Fibroblast of lung (primary cell): ENCODE measurements around the gene MACROD2. TPM values are rescaled to one million over a fixed set of nuclear protein-coding genes. Genes with fewer than 3 reads are reported as not detected.

ENCODE experiments used
- DNase-seq, 2 donors: peaks; one replicate each; pipeline versions ENCODE4 v3.0.0 to v3.0.0-alpha.2; 2010; ENCODE audit warnings: low read depth in 2 of 2
- H2AFZ ChIP-seq: 2 replicates; pipeline ENCODE4 v1.5.1; 2012; ENCODE audit warnings: low read length, control low read depth, inconsistent platforms
- H3K27ac ChIP-seq: 2 replicates; pipeline ENCODE4 v1.5.1; 2011; ENCODE audit warnings: low read length, control low read depth; ENCODE audit not compliant: insufficient read depth
- H3K27me3 ChIP-seq: 2 replicates; pipeline ENCODE4 v1.5.1; 2011; ENCODE audit warnings: mild to moderate bottlenecking, low read length; ENCODE audit not compliant: control insufficient read depth, insufficient read depth
- H3K36me3 ChIP-seq: 2 replicates; pipeline ENCODE4 v1.5.1; 2011; ENCODE audit warnings: low read length; ENCODE audit not compliant: control insufficient read depth, insufficient read depth
- H3K4me1 ChIP-seq: 2 replicates; pipeline ENCODE4 v1.5.1; 2011; ENCODE audit warnings: low read length; ENCODE audit not compliant: control insufficient read depth, insufficient read depth; ENCODE audit errors: extremely low read depth
- H3K4me2 ChIP-seq: 2 replicates; pipeline ENCODE4 v1.5.1; 2011; ENCODE audit warnings: low read length, control low read depth; ENCODE audit not compliant: insufficient read depth; ENCODE audit errors: extremely low read depth
- H3K4me3 ChIP-seq, 4 experiments: fragments of 200-600 bp in 1 of 4; sonication (generic) in 1 of 4; replicated peaks in 1 of 4; 2 replicates each; pipeline ENCODE4 v1.5.1; 2011 to 2016; ENCODE audit warnings: low read length in 4 of 4, low read depth in 3 of 4, mild to moderate bottlenecking in 3 of 4, control low read depth in 2 of 4, inconsistent platforms in 1 of 4, mixed read lengths in 1 of 4; ENCODE audit not compliant: insufficient read depth in 1 of 4; ENCODE audit errors: control extremely low read depth in 1 of 4
- H3K79me2 ChIP-seq: 2 replicates; pipeline ENCODE4 v1.5.1; 2012; ENCODE audit warnings: mild to moderate bottlenecking, low read length, inconsistent platforms; ENCODE audit not compliant: control insufficient read depth, insufficient read depth
- H3K9ac ChIP-seq: 2 replicates; pipeline ENCODE4 v1.5.1; 2011; ENCODE audit warnings: mild to moderate bottlenecking, low read length, control low read depth; ENCODE audit not compliant: insufficient read depth
- H3K9me3 ChIP-seq: 2 replicates; pipeline ENCODE4 v1.5.1; 2012; ENCODE audit warnings: low read depth, low read length; ENCODE audit not compliant: control insufficient read depth, insufficient read depth
- H4K20me1 ChIP-seq: 2 replicates; pipeline ENCODE4 v1.5.1; 2011; ENCODE audit warnings: low read length; ENCODE audit not compliant: control insufficient read depth, insufficient read depth; ENCODE audit errors: extremely low read depth
- CTCF ChIP-seq, 2 donors: IDR thresholded peaks in 1 of 2; conservative IDR thresholded peaks in 1 of 2; 1 replicate in 1 of 2; 2 replicates in 1 of 2; pipeline ENCODE4 v1.5.1; 2011 to 2012; ENCODE audit warnings: low read length in 2 of 2, control low read depth in 1 of 2, inconsistent platforms in 1 of 2, low read depth in 1 of 2, mild to moderate bottlenecking in 1 of 2
- EZH2 ChIP-seq: IDR thresholded peaks from 2 replicates; pipeline ENCODE4 v1.5.1; 2012; ENCODE audit warnings: low read length, control low read depth, mild to moderate bottlenecking; ENCODE audit errors: missing control alignments
- polyA plus RNA-seq, 2 donors: library from polyadenylated mRNA; depleted of rRNA in 1 of 2; stranded (reverse) in 1 of 2; unstranded in 1 of 2; fragments of >200 nt; gene quantifications; 2 replicates each; pipeline ENCODE4 v1.2.1, GENCODE V29; 2011 to 2012; ENCODE audit warnings: missing spikeins in 1 of 2
- total RNA-seq: library from RNA; depleted of rRNA; stranded (reverse); fragments of >200 nt; gene quantifications from 2 replicates; pipeline ENCODE4 v1.2.1, GENCODE V29; 2014

The MACROD2 gene
- total and polyA plus RNA-seq, 2 donors (not counting 1 experiment from before 2014, with no cell fraction given) = 0.54 to 1.7 TPM

GRCh38 chr20:14732343-14732742, 737.0 kb downstream of the MACROD2 start:
- no peak for DNase-seq
- H3K9me3 ChIP-seq = no peaks in the 10 kb centered on the region
- H3K27ac ChIP-seq = no peak overlapping the region
- H3K4me3 ChIP-seq = no peak overlapping the region
- H2AFZ ChIP-seq = no peak overlapping the region
- no peak overlapping the region for H3K9ac ChIP-seq
- no peaks in the 10 kb centered on the region for H4K20me1 ChIP-seq
- H3K4me2 ChIP-seq = no peak overlapping the region
- no peaks in the 10 kb centered on the region for H3K27me3 ChIP-seq
- no peaks in the 10 kb centered on the region for H3K79me2 ChIP-seq
- TF ChIP-seq EZH2 = no peak
- TF ChIP-seq CTCF (conservative IDR thresholded peaks at IDR 0.05 in 1 of 2, IDR thresholded peaks at IDR 0.05 in 1 of 2; ENCODE audit: low read depth in 1 of 2, low read length in 2 of 2) = no peak
- no peaks in the 10 kb centered on the region for H3K36me3 ChIP-seq
- H3K4me1 ChIP-seq = no peaks in the 10 kb centered on the region

GRCh38 chr20:14732996-14733395, 737.7 kb downstream of the MACROD2 start:
- H3K4me2 ChIP-seq = no peak overlapping the region
- no peak for TF ChIP-seq CTCF (conservative IDR thresholded peaks at IDR 0.05 in 1 of 2, IDR thresholded peaks at IDR 0.05 in 1 of 2; ENCODE audit: low read depth in 1 of 2, low read length in 2 of 2)
- no peak for TF ChIP-seq EZH2
- H2AFZ ChIP-seq = no peak overlapping the region
- H3K36me3 ChIP-seq = no peaks in the 10 kb centered on the region
- no peak overlapping the region for H3K9ac ChIP-seq
- no peak overlapping the region for H3K4me3 ChIP-seq
- no peaks in the 10 kb centered on the region for H3K4me1 ChIP-seq
- no peak overlapping the region for H3K27ac ChIP-seq
- DNase-seq = no peak
- H3K79me2 ChIP-seq = no peaks in the 10 kb centered on the region
- no peaks in the 10 kb centered on the region for H3K9me3 ChIP-seq
- no peaks in the 10 kb centered on the region for H4K20me1 ChIP-seq
- no peaks in the 10 kb centered on the region for H3K27me3 ChIP-seq

- DNase-seq = peak in 1 of 2 donors; percentile 29
- no peak overlapping the region for H3K9ac ChIP-seq
Observed at GRCh38 chr20:14740380-14740779, 745.1 kb downstream of the MACROD2 start.

More at GRCh38 chr20:14740380-14740779, 745.1 kb downstream of the MACROD2 start:
- no peak overlapping the region for H3K4me3 ChIP-seq
- no peaks in the 10 kb centered on the region for H3K4me1 ChIP-seq
- no peak overlapping the region for H2AFZ ChIP-seq
- H3K9me3 ChIP-seq = no peaks in the 10 kb centered on the region
- no peaks in the 10 kb centered on the region for H3K27me3 ChIP-seq
- H3K79me2 ChIP-seq = no peaks in the 10 kb centered on the region
- H3K36me3 ChIP-seq = no peaks in the 10 kb centered on the region
- H3K27ac ChIP-seq = no peak overlapping the region
- H4K20me1 ChIP-seq = no peaks in the 10 kb centered on the region
- TF ChIP-seq CTCF (conservative IDR thresholded peaks at IDR 0.05 in 1 of 2, IDR thresholded peaks at IDR 0.05 in 1 of 2; ENCODE audit: low read depth in 1 of 2, low read length in 2 of 2) (no peak), EZH2 (no peak)
- no peak overlapping the region for H3K4me2 ChIP-seq
